HEK293T (cell line): ENCODE measurements around the gene SH2B2.

Source experiments
- ARNT ChIP-seq: fragments of 450-650 bp; IDR thresholded peaks from 2 replicates; pipeline ENCODE4 v1.6.1; 2017; ENCODE audit warnings: mild to moderate bottlenecking
- CTBP1 ChIP-seq: fragments of 450-650 bp; IDR thresholded peaks from 2 replicates; pipeline ENCODE4 v1.6.1; 2016; ENCODE audit warnings: borderline replicate concordance
- ELF4 ChIP-seq: fragments of 450-650 bp; IDR thresholded peaks from 2 replicates; pipeline ENCODE4 v1.6.1; 2017; ENCODE audit warnings: antibody characterized with exemption
- FOXA1 ChIP-seq: fragments of 450-650 bp; IDR thresholded peaks from 2 replicates; pipeline ENCODE4 v1.6.1; 2016; ENCODE audit warnings: mild to moderate bottlenecking
- FOXK2 ChIP-seq: fragments of 450-650 bp; IDR thresholded peaks from 2 replicates; pipeline ENCODE4 v1.6.1; 2016; ENCODE audit warnings: mild to moderate bottlenecking
- FOXM1 ChIP-seq: fragments of 450-650 bp; IDR thresholded peaks from 2 replicates; pipeline ENCODE4 v1.6.1; 2017; ENCODE audit warnings: mild to moderate bottlenecking, borderline replicate concordance
- LEF1 ChIP-seq: fragments of 450-650 bp; IDR thresholded peaks from 2 replicates; pipeline ENCODE4 v1.6.1; 2017; ENCODE audit warnings: mild to moderate bottlenecking, borderline replicate concordance
- PKNOX1 ChIP-seq: fragments of 450-650 bp; IDR thresholded peaks from 2 replicates; pipeline ENCODE4 v1.6.1; 2016
- SP1 ChIP-seq: fragments of 450-650 bp; IDR thresholded peaks from 2 replicates; pipeline ENCODE4 v1.6.1; 2017
- TARDBP ChIP-seq: fragments of 450-650 bp; IDR thresholded peaks from 2 replicates; pipeline ENCODE4 v1.6.1; 2016

- TF ChIP-seq LEF1 (no peak), FOXM1 (no peak), PKNOX1 (no peak), FOXK2 (no peak), SP1 (no peak), CTBP1 (no peak), TARDBP (no peak), FOXA1 (no peak), ARNT (no peak), ELF4 (no peak)
Observed at GRCh38 chr7:102283477-102284189, 3.0 kb upstream of the SH2B2 start.
